HG03354 (cell line): ENCODE results near the gene GUCD1.

Experiments used
- ATAC-seq: cut with Tn5 transposase; IDR thresholded peaks from one replicate; pipeline ENCODE4 v1.9.1; 2021; ENCODE audit warnings: mild to moderate bottlenecking; ENCODE audit not compliant: unreplicated experiment, poor library complexity, severe bottlenecking

GUCD1 gene

DNA sequence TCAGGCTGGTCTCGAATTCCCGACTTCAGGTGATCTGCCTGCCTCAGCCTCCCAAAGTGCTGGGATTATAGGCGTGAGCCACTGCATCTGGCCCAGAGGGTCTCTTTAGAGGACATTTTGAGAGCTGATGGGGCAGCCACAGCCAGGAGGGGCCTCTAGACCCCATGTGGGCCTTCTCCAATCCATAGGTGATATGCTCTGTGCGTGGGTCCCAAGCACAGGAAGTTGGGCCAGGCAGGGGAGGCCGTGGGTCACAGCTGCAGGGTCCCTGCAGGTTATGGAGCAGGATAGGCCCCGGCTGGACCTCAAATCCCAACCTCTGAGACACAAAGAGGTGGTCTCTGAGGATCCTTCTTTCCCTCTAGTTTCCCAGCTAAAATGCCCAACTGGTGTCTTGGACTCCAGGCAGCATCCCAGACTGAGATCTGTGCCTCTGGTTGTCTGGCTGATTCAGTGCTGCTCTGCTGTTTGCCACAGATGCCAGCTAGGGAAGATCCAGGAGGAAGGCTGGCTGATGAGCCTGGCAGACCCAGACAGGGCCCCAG, 36.4 kb upstream of the GUCD1 start:
- no peak for ATAC-seq

DNA sequence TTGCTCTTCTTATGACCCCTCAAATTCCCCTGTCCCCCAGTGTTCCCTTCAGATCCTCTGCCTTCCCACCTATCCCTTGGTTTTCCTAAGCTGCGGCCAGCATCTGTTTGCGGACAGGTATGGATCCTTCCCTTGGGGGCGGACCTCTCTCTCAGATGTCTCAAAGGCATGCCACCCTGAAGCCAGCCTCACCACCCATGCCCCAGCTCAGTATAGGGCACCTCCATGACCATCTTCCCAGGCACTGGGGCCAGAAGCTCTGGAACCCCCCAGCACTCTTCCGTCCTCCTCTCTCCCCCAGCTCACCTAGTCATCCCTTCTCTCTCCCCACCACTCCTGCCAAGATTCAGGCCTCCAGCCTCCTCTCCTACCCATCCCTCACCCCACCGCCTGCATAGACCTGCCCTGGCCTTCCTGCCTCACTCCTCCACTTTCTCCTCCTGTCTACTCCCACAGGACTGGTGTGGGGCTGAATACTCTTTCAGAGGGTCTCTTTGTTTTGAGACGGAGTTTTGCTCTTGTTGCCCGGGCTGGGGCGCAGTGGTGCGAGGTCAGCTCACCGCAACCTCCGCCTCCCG, 35.7 kb upstream of the GUCD1 start:
- no peak for ATAC-seq

DNA sequence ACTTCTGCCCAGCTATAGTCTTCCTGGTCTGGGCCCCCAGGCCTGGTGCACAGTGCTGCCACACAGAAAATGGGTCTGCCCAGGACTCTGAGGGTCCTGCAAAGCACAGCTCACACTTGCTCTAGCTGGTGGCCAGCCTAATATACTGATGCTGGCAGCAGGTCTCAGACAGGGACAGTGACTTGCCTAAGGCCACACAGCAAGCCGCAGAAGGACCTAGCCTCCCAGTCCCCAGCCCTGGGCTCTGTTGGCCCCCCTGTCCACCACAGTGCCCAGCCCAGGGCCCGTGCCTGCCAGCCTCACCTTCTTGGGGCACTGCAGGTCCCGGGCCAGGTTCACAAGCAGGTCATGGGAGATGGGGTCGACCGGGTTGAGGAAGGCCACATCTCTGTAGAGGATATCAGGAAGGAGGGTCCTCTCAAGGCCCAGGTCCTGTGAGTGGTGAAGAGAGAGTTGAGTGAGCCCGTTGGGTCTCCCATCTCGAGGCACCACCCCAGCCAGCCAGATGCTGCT, 34.6 kb upstream of the GUCD1 start:
- ATAC-seq, result no peak

- ATAC-seq, result no peak
Observed at GRCh38 chr22:24588757-24589481, 34.0 kb upstream of the GUCD1 start.

- no peak for ATAC-seq
Observed at GRCh38 chr22:24588381-24588756, 33.4 kb upstream of the GUCD1 start.

- ATAC-seq, result no peak
Observed at GRCh38 chr22:24587948-24588347, 33.0 kb upstream of the GUCD1 start.

DNA sequence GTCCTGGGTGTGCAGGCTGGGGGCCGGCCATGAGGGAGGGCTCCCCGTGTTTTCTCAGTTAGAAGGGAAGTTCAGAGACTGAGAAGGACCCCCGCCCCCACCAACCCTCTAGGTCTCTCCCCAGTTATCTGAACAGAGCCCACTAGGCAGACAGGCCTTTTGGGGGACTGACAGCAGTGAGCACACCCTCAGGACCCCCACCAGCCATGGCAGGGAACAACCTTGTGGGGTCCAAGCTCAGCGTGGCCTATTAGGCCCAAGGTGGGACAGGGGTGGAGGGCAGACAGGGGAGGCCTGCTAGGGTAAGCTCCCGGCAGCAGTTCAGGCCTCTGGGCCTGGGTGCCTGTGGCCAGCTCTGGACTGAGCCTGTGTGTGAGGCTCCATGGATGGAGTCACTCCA, 32.3 kb upstream of the GUCD1 start:
- no peak for ATAC-seq

DNA sequence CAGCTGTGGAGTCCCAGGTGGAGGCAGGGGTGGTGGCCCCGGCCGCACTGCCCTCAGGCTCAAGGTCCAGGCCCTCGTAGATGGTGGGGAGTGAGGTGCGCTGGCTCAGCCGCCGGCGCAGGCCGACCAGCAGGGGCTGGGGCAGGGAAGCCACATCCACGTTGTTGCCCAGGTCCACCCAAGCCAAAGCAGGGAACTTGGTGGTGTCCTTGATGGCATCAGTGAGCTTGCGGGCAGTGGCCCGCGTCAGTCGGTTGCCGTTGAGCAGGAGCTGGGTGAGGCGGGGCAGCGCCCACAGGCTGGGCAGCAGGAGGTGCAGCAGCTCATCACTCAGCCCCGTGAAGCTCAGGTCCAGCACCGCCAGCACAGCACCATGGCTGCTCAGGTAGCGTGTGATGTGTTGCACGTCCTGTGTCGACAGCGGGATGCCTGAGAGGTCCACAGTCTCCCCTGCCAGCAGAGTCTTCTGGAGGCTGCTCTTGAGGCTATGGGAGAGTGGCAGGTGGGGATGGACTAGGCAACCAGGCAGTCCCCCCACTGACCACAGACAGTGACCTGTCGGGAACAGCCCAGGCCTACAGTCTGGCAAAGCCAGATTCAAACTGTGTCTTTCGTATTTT, 31.1 kb upstream of the GUCD1 start:
- ATAC-seq, result no peak

DNA sequence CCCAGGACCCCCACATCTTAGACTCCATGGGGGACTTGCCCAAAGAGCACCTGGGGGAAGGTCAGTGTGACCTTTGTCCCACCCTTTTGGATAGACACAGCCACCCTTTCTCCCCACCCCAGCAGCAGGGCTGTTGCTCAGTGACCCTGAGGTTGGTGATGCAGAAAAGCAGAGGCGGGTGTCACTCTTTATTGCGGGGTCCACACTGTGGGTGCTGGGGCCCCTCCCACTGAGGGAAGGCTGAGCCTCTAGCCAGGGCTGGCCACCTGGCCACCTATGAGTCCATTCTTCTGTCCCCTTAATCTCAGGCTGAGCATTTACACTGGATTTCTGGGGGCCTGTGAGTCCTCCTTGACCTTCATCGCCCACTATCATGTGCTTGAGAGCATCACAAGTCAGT, 30.5 kb upstream of the GUCD1 start:
- ATAC-seq, result no peak

GRCh38 chr22:24584871-24585411, 30.0 kb upstream of the GUCD1 start:
- ATAC-seq, result no peak

DNA sequence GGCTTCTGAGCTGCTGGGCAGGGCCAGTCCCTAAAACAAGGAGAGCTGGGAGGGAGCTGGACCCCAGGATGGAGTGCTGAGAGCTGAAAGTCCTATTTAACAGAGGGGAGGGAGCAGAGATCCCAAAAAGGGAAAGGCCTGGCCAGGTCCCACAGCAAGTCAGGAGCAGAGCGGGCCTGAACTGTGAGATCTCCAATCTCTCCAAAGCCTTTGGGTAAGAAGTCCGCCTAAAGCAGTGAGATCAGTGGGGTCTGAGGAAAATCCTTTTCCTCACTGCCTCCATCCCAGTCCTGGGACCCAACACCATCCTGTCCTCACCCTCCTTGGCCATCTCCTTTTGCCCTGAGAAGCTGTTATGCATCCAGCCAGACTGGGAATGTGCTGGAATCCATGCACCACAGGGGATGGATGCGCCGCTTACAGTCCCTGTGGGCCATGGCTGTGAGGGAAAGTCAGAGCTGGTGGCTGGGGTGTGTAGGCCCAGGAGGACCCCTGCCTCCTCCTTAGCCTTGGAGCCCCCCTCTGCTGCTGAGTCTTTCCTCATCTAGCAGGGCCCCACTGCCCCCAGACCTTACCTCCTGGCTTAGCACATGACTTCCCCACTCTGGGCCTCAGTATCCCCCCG, 29.3 kb upstream of the GUCD1 start:
- ATAC-seq, result no peak

GRCh38 chr22:24583221-24584165, 28.6 kb upstream of the GUCD1 start:
- no peak for ATAC-seq

DNA sequence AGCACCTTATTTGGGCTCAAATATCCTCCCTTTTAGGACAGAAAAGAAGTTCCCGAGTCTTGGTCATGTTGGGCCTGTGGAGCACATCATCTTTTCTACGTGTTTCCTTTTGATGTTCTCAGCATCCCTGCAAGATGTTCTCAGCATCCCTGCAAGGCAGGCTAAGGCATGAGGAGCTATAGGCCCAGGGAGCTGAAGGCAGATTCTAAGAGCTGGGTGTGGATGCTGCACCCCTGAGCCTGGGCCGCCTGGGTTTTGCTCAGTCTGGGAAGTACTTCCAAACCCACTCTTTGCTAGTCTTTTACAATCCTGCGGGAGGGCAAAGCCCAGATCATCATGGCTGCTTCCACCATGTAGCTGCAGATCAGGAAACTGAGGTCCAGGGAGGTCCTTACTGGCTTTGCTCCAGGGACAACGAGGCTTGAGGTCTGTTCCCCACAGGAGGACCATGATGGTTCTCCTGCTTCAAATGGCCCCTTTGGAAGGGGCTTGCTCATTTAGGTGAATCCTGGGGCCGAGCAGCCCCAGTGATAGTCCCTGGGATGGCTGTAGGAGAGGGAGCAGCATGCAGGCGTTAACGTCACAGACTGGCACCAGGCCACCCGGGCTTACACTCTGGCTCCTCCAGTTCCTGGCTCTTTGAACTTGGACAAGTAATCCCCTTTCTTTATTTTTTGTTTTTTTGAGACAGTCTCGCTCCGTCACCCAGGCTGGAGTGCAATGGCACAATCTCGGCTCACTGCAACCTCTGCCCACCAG, 27.3 kb upstream of the GUCD1 start:
- ATAC-seq, result no peak

DNA sequence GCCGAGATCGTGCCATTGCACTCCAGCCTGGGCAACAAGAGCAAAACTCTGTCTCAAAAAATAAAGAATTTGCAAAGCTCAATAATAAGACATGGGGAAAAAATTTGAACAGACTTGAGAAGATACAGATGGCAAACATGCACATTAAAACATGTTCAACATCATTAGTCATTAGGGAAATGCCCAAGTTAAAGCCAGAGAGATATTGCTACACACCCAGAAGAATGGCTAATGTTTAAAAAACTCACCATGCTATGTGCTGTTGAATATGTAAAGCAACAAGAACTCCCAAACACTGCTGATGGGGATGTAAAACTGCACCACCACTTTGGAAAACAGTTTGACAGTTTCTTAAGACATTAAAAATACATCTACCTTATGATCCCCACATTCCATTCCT, 25.3 kb upstream of the GUCD1 start:
- ATAC-seq, result no peak

GRCh38 chr22:24579258-24579601, 24.3 kb upstream of the GUCD1 start:
- ATAC-seq, result no peak

DNA sequence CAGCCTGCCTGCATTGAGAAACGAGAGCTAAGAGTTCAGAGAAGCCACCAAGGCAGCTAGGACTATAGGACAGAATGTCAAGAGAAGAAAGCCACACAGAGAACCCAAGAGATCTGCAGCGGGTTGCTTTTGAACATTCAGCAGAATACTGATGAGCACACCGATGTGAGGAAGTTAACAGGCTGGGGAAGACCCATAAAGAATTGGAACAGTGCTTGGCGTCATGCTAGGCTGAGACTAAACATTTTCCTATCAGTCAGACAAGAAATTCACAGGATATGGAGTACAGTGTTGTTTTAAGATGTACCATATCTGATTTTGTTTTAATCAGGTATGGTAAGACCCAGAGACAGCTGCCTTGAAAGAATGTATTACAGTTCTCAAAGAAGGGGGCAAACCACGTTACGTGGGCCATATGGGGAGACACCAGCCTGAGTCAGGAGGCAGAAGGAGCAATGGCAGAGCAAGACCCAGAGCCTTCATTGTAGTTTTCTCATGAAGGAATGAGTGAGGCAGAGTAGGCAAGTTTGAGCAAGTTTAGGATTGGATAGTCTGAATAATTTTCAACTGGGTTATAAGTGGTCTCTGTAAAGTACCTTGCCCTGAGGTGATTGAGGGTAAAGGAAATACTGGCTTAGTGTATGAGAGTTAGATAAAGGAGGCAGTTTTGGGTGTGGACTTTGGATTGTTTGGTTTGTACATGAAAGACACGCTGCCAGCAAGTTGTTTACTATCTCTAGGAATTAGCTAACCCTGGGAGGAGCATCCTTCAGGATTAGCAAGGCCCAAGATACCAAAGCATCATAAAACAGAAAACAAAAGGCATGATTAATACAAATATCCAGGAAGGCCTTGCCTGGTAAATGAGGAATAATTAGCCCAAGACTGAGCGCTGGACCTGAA, 23.7 kb upstream of the GUCD1 start:
- ATAC-seq, result no peak

DNA sequence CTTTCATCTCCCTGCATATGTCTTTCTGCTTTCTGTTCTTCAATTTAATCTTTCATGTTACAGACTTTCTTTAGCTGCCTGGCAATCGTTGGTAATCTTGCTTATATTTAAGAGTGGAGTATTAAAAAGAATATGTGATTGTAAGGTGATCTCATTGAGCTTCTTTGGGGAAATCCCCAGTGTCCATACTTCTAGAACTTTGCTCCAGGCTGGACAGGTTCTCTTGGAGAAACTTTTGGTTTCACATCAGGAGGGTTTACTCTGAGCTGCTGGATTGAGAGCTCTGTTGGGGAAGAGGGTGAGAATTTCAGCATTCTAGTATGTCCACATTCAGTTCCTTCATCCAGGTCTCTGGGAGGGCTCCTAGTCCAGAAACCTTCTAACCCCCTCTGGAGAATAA, 21.8 kb upstream of the GUCD1 start:
- no peak for ATAC-seq

DNA sequence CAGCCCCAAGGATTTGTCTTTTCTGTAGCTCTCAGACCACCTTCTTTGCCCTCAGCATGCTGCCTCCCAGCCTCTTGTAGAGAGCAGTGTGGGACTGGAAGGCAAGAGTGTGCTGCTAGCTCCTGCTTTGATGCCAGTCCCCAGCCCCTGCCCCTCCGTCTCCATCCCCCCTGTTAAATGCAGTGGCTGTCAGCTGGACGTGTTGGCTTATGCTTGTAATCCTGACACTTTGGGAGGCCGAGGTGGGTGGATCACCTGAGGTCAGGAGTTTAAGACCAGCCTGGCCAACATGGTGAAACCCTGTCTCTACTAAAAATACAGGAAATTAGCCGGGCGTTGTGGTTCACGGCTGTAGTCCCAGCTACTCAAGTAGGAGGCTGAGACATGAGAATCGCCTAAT, 16.3 kb upstream of the GUCD1 start:
- ATAC-seq, result no peak
